Measurements from ENCODE around the gene MOV10L1.

MOV10L1 gene

GRCh38 chr22:50205781-50206569 lies 116.2 kb downstream of the MOV10L1 start:
- DNase-seq: no peak

- DNase-seq: no peak
Observed at GRCh38 chr22:50206599-50206998, 116.8 kb downstream of the MOV10L1 start.

GRCh38 chr22:50207383-50208140 lies 117.8 kb downstream of the MOV10L1 start:
- DNase-seq: no peak

GRCh38 chr22:50208430-50208938 lies 118.7 kb downstream of the MOV10L1 start:
- DNase-seq: no peak

- DNase-seq: no peak
Observed at GRCh38 chr22:50208939-50209892, 119.4 kb downstream of the MOV10L1 start.

GRCh38 chr22:50209893-50210292 lies 120.1 kb downstream of the MOV10L1 start:
- peak; percentile 70 for DNase-seq

- DNase-seq: no peak
Observed at GRCh38 chr22:50210378-50211139, 120.8 kb downstream of the MOV10L1 start.

GRCh38 chr22:50211147-50211546 lies 121.3 kb downstream of the MOV10L1 start:
- DNase-seq: no peak
